ENCODE results near the gene CLP1. TPM values are rescaled to one million over a fixed set of nuclear protein-coding genes. Genes with fewer than 3 reads are reported as not detected.
"Not testable (repeated sequence)": the region's sequence is repeated elsewhere in the genome, so short reads cannot be mapped to it uniquely, and the experiment has no call there.

The CLP1 gene
- polyA plus RNA-seq, 1 donor from 2014 or later = 12.5 TPM

DNA sequence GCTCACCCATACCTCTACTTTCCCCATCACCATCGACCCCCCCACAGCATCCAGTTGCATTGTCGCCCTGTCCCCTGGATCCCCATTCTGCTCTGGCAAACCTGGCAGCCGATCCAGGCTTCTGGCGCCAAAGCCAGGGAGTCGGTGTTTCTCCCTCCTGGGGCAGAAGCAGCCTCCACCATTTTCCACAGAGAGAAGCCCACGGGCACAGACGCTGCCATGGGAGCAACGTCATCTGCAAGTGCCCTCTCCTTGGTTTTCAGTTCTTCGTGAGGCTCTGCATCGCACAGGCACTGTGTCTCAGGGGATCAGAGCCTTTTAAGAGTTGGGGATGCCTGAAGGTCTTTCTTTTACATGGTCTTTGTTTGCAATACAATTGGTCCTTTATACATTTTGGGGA is 10.2 kb upstream of the CLP1 start:
- Mint-ChIP-seq H3K27me3 (peaks cover 66% of the 10 kb centered on the region), H3K4me1 (peaks cover 15 to 27% (median 22%) of the 10 kb centered on the region in 3 donors), H3K4me3 (no peak overlapping the region), H3K36me3 (peaks cover 3% of the 10 kb centered on the region), H3K9me3 (no peaks in the 10 kb centered on the region), H3K27ac (peak overlapping the region in 1 of 3 donors; percentile 59)

DNA sequence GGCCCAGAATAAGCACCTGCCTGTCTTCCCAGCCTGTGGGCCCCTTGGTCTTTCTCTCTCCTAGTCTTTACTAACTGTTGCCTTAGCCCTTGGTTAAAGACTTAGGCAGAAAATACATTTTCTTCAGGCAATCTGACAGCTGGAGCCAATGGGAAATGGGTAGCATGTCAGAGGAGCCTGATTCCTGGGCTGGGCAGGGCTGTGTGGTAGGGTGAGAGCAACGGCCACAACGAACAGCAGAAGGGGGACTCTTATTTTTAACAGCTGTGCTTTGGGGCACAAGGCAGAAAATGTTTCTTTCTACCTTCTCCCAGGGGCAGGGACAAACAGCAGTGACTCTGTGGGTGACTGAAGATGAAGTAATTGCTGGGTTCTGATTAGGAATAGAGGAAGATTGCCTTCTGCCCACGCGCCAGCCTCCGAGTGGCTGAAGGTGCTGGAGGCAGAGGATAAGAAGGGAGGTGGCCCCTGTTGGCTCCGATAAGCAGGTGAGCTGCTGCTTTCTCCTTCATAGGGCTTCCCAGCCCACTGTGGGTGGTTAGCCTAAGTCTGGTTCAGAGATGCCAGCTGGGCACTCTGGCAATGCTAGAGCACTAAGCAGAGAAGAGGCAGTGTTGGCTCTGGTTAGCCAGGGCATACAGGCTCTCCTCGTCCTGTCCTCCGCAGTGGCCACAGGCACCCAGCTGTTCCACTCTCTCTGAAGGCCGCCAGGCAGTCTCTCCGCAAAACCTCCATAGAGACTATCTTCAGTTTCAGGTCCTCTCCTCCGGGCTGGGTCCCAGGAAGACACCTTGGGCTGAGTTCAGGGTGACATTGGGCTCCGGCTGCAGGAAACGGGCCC is 9.4 kb upstream of the CLP1 start:
- peaks cover 62% of the 10 kb centered on the region for H3K27me3 Mint-ChIP-seq
- peak overlapping the region in 1 of 3 donors; percentile 37 for H3K27ac Mint-ChIP-seq
- peak overlapping the region in 2 of 4 donors; percentile 79 to 82 for H3K4me3 Mint-ChIP-seq
- H3K36me3 Mint-ChIP-seq = peaks cover 3% of the 10 kb centered on the region
- peaks cover 18 to 28% (median 26%) of the 10 kb centered on the region in 3 donors for H3K4me1 Mint-ChIP-seq
- no peaks in the 10 kb centered on the region for H3K9me3 Mint-ChIP-seq

DNA sequence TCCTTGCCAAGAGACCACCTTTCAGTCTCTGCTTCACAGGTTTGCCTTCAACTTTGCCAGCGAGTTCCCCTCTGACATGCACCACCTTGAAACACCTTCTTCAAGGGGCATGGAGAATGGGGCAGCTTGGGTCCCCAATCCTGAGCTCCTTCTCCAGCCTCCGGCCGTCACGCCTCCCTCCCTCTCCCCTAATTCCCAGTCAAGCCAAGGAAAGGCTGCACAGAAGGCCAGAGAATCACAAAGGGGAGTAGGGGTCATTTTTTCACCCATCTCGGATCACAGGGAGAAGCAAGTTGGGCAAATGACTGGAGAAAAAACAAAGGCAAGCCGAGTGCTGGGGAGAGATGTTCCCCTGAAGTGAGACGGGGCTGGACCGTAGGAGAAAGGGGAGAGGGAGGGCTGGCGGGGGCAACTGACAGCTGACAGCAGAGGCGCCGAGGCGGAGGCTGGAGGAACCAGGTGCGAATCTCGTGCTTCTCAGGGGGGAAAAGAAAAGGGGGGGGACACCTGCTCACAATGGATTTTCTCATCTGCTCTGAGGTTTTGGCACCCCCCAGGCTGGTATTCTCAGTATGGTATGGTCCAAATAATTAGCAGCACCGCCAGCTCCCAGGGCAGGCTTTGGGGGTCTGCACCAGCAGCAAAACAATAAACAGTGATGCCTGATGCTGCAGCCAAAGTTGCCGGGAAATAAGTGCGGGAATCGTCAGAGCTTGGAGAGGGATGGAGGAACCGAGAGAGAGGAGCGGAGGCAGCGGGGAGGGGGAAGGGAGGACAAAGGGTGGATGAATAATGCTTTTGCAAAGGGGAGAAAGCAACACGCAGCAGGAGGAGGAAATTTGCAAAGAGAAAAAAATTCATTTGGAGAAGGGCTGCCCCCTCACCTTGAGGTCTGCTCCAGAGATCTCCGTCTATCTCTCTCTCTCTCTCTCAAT is 8.5 kb upstream of the CLP1 start:
- peak overlapping the region in 3 of 4 donors; percentile 50 to 82 (median 79) for H3K4me3 Mint-ChIP-seq
- H3K27me3 Mint-ChIP-seq = peaks cover 59% of the 10 kb centered on the region
- peak overlapping the region in 1 of 3 donors; percentile 51 for H3K27ac Mint-ChIP-seq
- peaks cover 3% of the 10 kb centered on the region for H3K36me3 Mint-ChIP-seq
- peaks cover 19 to 28% (median 28%) of the 10 kb centered on the region in 3 donors for H3K4me1 Mint-ChIP-seq
- H3K9me3 Mint-ChIP-seq = no peaks in the 10 kb centered on the region

DNA sequence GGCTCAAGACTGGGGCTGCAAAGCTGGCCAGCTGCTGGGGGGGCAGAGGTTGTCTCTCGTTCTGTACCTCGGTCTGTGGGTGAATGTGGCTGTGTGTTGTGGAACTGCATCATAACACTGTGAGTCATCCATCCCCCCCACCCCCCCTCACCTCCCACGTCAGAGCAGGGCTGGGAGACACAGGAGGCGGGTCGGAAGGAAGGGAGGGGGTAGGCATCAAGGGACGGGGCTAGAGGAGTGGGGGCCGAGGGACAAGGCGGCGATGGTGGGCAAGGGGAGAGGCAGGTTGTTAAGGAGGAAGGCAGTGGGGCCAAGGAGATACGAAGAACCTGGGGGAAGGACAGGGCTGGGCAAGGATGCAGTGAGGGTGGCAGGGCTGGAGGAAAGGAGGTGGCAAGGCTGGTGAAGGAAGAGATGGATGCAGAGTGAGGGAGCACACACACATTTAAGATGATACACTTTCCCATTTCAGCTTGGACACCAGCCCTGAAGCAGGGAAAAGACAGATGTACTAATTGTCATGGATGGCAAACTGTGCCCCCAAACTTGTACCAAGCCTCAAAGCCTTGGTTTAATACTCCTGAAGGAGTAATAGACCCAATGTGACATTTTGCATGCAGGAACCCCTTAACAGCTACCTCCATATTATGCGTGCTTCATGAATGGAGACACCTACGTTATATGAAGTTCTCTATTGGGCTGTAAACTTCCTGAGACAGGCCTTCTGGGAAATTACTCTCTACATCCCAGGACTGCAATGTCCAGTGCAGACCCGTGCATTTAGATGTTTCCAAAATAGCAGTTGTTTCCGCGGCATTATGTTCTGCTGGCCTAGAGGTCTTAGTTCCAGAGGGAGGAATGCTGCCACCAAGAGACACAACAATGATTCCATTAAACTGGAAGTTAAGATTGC is 7.5 kb upstream of the CLP1 start, which contains the start of gene YPEL4:
YPEL4 (minus strand) TSS at position 87 of the 913 bp plus-strand sequence. CDS start 2,805 bp downstream, outside the sequence.
- Mint-ChIP-seq H3K27ac (peak within 1 kb of the TSS in 1 of 3 donors; percentile 51), H3K4me3 (peak within 1 kb of the TSS in 3 of 4 donors; percentile 50 to 82 (median 79)), H3K4me1 (peaks cover 19 to 30% (median 28%) of the 10 kb centered on the region in 3 donors), H3K9me3 (no peaks in the 10 kb centered on the region), H3K27me3 (peaks cover 53% of the 10 kb centered on the region), H3K36me3 (peaks cover 3% of the 10 kb centered on the region)

DNA sequence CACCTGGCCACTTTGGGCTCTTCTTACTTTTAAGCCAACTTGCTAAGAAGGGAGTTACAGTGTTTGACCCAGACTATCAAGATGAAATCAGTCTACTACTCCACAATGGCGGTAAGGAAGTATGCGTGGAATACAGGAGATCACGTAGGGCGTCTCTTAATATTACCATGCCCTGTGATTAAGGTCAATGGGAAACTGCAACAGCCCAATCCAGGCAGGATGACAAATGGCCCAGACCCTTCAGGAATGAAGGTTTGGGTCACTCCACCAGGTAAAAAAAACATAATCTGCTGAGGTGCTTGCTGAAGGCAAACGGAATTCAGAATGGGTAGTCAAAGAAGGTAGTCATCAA is 6.8 kb upstream of the CLP1 start:
- no peak overlapping the region for H3K27ac Mint-ChIP-seq
- H3K36me3 Mint-ChIP-seq = peaks cover 3% of the 10 kb centered on the region
- H3K4me1 Mint-ChIP-seq = peaks cover 19 to 30% (median 28%) of the 10 kb centered on the region in 3 donors
- no peaks in the 10 kb centered on the region for H3K9me3 Mint-ChIP-seq
- peaks cover 48% of the 10 kb centered on the region for H3K27me3 Mint-ChIP-seq
- H3K4me3 Mint-ChIP-seq = no peak overlapping the region

DNA sequence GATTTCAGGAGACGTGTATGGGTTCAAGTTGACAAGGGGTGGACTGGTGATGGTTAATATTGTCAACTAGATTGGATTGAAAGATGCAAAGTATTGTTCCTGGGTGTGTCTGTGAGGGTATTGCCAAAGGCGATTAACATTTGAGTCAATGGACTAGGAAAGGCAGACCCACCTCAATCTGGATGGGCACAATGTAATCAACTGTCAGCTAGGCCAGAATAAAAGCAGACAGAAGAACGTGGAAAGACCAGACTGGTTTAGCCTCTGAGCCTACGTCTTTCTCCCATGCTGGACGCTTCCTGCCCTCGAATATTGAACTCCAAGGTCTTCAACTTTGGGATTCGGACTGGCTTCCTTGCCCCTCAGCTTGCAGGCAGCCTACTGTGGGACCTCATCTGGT is 6.2 kb upstream of the CLP1 start:
- peaks cover 18 to 30% (median 26%) of the 10 kb centered on the region in 3 donors for H3K4me1 Mint-ChIP-seq
- no peaks in the 10 kb centered on the region for H3K9me3 Mint-ChIP-seq
- H3K36me3 Mint-ChIP-seq = peaks cover 3% of the 10 kb centered on the region
- H3K4me3 Mint-ChIP-seq = no peak overlapping the region
- H3K27ac Mint-ChIP-seq = no peak overlapping the region
- peaks cover 41% of the 10 kb centered on the region for H3K27me3 Mint-ChIP-seq

DNA sequence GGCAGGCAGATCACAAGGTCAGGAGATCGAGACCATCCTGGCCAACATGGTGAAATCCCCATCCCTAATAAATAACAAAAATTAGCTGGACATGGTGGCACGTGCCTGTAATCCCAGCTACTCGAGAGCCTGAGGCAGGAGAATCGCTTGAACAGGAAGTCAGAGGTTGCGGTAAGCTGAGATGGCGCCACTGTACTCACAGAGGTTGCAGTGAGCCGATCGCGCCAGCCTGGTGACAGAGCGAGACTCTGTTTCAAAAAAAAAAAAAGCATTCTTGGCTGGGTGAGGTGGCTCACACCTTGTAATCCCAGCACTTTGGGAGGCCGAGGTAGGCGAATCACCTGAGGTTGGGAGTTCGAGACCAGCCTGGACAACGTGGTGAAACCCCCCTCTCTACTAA is 5.3 kb upstream of the CLP1 start:
- H3K9me3 Mint-ChIP-seq, H3K36me3 Mint-ChIP-seq, H3K27ac Mint-ChIP-seq: not testable (repeated sequence)
- H3K4me3 Mint-ChIP-seq = peak overlapping the region; percentile 44 to 84 (median 54)
- H3K27me3 Mint-ChIP-seq = peaks cover 33% of the 10 kb centered on the region
- H3K4me1 Mint-ChIP-seq = peaks cover 10 to 29% (median 21%) of the 10 kb centered on the region in 3 donors

DNA sequence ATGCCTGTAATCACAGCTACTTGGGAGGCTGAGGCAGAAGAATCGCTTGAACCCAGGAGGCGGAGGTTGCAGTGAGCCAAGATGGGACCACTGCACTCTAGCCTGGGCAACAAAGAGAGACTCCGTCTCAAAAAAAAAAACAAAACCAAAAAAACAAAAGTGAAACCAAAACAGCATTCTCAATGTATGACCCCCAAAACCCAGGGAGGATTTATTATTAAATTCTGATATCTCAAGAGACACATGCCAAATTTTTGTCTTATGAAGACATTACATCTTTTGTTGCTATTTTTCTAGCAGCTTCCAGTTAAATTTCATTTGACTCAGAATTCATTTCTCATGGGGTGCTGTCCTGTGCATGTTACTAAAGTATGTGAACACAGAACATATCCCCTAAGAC is 4.9 kb upstream of the CLP1 start:
- H3K27me3 Mint-ChIP-seq = peaks cover 29% of the 10 kb centered on the region
- peaks cover 14 to 28% (median 26%) of the 10 kb centered on the region in 3 donors for H3K4me1 Mint-ChIP-seq
- peaks cover 4% of the 10 kb centered on the region for H3K36me3 Mint-ChIP-seq
- H3K27ac Mint-ChIP-seq = no peak overlapping the region
- H3K4me3 Mint-ChIP-seq = peak overlapping the region; percentile 44 to 84 (median 54)
- no peaks in the 10 kb centered on the region for H3K9me3 Mint-ChIP-seq

DNA sequence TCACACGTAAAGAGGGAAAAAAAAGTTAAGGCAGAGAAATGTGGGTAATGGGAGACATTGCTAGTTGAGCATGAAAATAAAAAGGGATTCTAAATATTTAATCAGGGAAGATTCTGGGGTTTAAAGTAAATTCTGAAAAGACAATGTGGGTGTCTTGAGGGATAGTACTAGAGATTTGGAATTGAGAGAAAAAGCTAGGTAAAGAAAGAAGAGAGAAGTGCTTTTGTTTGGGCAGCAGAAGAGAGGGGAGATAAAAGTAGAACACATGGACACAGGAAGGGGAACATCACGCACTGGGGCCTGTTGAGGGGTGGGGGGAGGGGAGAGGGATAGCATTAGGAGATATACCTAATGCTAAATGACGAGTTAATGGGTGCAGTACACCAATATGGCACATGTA is 4.4 kb upstream of the CLP1 start:
- H3K4me1 Mint-ChIP-seq = peaks cover 16 to 27% (median 27%) of the 10 kb centered on the region in 3 donors
- peak overlapping the region in 2 of 4 donors; percentile 48 to 59 for H3K4me3 Mint-ChIP-seq
- peaks cover 24% of the 10 kb centered on the region for H3K27me3 Mint-ChIP-seq
- H3K27ac Mint-ChIP-seq = no peak overlapping the region
- peaks cover 5% of the 10 kb centered on the region for H3K36me3 Mint-ChIP-seq
- H3K9me3 Mint-ChIP-seq = no peaks in the 10 kb centered on the region

DNA sequence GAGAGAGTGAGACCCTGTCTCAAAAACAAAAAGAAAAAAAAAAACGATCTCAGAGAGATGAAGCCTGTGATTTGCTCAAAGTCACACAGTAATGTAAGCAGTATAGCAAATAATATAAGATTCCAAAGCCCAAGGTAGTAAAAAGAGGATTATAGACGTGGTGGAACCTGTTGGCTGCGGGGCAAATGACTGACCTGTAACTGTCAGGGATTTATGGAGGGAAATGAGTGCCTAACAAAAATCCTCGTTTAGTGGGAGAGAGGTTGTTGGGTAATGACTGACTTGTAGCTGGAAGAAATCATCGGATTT is 723 bp upstream of the CLP1 start:
- H3K27ac Mint-ChIP-seq = peak overlapping the region; percentile 95 to 96 (median 96)
- H3K4me1 Mint-ChIP-seq = peaks cover 20 to 23% (median 21%) of the 10 kb centered on the region in 3 donors
- H3K36me3 Mint-ChIP-seq = peaks cover 8% of the 10 kb centered on the region

DNA sequence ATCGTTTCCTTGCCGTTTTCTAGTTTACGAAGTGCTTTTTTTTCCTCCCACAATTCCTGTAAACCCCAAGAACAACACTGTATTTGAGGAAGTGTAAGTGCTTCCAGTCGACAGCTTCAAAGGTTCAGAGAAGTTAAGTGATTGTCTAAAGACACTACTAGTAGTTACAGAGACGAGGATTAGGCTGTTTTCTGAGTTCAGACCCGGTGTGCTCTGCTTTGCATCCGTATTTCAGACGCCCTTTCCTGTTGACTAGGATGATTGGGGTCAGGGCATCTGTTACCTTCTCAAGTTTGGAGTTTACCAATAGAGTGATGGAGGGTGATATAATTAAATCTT is 430 bp downstream of the CLP1 start:
- H3K27me3 Mint-ChIP-seq = no peaks in the 10 kb centered on the region
- H3K4me3 Mint-ChIP-seq = peak overlapping the region; percentile 95 to 99 (median 98)
- peak overlapping the region; percentile 95 to 96 (median 96) for H3K27ac Mint-ChIP-seq
- no peaks in the 10 kb centered on the region for H3K9me3 Mint-ChIP-seq
- peaks cover 8% of the 10 kb centered on the region for H3K36me3 Mint-ChIP-seq
- peaks cover 17 to 22% (median 21%) of the 10 kb centered on the region in 3 donors for H3K4me1 Mint-ChIP-seq

More for the DNA sequence above, 723 bp upstream of the CLP1 start:
- Mint-ChIP-seq H3K27me3 (no peaks in the 10 kb centered on the region), H3K4me3 (peak overlapping the region; percentile 95 to 99 (median 98)), H3K9me3 (no peaks in the 10 kb centered on the region)

DNA sequence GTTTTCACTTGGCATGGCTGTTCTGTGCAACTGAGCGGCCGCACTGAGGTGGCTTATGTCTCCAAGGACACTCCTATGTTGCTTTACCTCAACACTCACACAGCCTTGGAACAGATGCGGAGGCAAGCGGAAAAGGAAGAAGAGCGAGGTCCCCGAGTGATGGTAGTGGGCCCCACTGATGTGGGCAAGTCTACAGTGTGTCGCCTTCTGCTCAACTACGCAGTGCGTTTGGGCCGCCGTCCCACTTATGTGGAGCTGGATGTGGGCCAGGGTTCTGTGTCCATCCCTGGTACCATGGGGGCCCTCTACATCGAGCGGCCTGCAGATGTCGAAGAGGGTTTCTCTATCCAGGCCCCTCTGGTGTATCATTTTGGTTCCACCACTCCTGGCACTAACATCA is 2.1 kb downstream of the CLP1 start:
- Mint-ChIP-seq H3K9me3 (no peaks in the 10 kb centered on the region), H3K4me3 (no peak overlapping the region), H3K4me1 (peaks cover 13 to 22% (median 21%) of the 10 kb centered on the region in 3 donors), H3K27me3 (no peaks in the 10 kb centered on the region), H3K36me3 (peaks cover 8% of the 10 kb centered on the region), H3K27ac (peak overlapping the region in 2 of 3 donors; percentile 61 to 78)

DNA sequence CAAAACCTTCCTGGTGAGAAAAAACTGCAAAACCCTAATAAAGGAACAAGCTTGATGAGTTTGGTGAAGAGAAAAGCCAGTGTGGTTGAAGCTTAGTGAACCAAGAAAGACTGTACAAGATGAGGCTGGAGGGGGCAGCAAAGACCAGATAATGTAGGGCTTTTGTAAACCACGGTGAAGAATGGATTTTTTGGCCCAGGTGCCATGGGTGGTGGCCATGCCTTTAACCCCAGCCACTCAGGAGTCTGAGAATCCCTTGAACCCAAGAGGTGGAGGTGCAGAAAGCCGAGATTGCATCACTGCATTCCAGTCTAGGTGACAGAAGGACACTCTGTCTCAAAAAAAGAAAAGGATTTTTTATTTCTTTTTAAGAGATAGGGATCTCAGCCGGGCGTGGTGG is 5.3 kb downstream of the CLP1 start:
- H3K4me1 Mint-ChIP-seq = peaks cover 12 to 25% (median 22%) of the 10 kb centered on the region in 3 donors
- H3K27me3 Mint-ChIP-seq = no peaks in the 10 kb centered on the region
- peak overlapping the region in 1 of 3 donors; percentile 81 for H3K27ac Mint-ChIP-seq
- H3K4me3 Mint-ChIP-seq = peak overlapping the region in 1 of 4 donors; percentile 46
- no peaks in the 10 kb centered on the region for H3K9me3 Mint-ChIP-seq
- peaks cover 6% of the 10 kb centered on the region for H3K36me3 Mint-ChIP-seq

DNA sequence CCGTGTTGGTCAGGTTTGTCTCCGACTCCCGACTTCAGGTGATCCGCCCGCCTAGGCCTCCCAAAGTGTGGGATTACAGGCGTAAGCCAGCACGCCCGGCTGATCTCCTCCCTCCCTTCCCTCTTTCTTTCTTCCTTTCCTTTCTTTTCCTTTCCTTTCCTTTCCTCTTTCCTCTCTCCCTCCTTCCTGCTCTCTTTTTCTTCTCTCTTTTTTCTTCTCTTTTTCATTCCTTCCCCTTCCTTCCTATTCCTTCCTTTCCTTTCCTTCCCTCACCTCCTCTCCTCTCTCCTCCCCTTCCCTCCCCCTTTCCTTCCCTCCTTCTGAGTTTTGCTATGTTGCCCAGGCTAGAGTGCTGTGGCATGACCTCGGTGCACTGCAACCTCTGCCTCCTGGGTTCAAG is 6.4 kb downstream of the CLP1 start:
- Mint-ChIP-seq H3K27ac (peak overlapping the region in 1 of 3 donors; percentile 77), H3K9me3 (no peaks in the 10 kb centered on the region), H3K27me3 (no peaks in the 10 kb centered on the region), H3K4me3 (no peak overlapping the region), H3K4me1 (peaks cover 10 to 21% (median 19%) of the 10 kb centered on the region in 3 donors), H3K36me3 (peaks cover 4% of the 10 kb centered on the region)
